IMR-90 (cell line): ENCODE data around the gene PATJ. TPM values are rescaled to one million over a fixed set of nuclear protein-coding genes. Genes with fewer than 3 reads are reported as not detected.

Experiments used
- ATAC-seq: fragments of 200-7000 bp; cut with Tn5 transposase; 2 replicates; pipeline ENCODE4 v1.9.1; 2020; ENCODE audit warnings: low read depth, mild to moderate bottlenecking, moderate library complexity
- BruUV-seq: library from RNA; stranded (reverse); fragments of 400-500 nt; replicated peaks from 2 replicates; lab custom pipeline; 2021; lab: Mats Ljungman, UMichigan
- CTCF ChIA-PET: fragments of 300-600 bp; formaldehyde crosslinking; extraction: SDS; loops from one replicate; lab custom pipeline; 2021; ENCODE audit warnings: antibody characterized with exemption; lab: Yijun Ruan, JAX
- POLR2A ChIA-PET: fragments of 300-600 bp; sonication (Branson Sonifier 250); formaldehyde crosslinking; loops from one replicate; lab custom pipeline; 2022; ENCODE audit warnings: antibody characterized with exemption; ENCODE audit not compliant: unreplicated experiment; lab: Charles Lee
- DNase-seq: peaks from one replicate; pipeline ENCODE4 v3.0.0; 2013
- H2AFZ ChIP-seq: replicated peaks from 2 replicates; pipeline ENCODE3; 2013; ENCODE audit warnings: low read length, mild to moderate bottlenecking; ENCODE audit not compliant: poor library complexity
- H2AK5ac ChIP-seq: 2 replicates; pipeline ENCODE4 v1.6.1; 2013; ENCODE audit warnings: low read depth, low read length, inconsistent platforms
- H2AK9ac ChIP-seq: replicated peaks from 2 replicates; pipeline ENCODE3; 2013; ENCODE audit warnings: mild to moderate bottlenecking, low read depth, low read length, moderate library complexity; ENCODE audit not compliant: poor library complexity
- H2BK120ac ChIP-seq: 2 replicates; pipeline ENCODE4 v1.6.1; 2013; ENCODE audit warnings: low read depth, low read length, inconsistent platforms
- H2BK15ac ChIP-seq: 3 replicates; pipeline ENCODE4 v1.6.1; 2013; ENCODE audit warnings: low read depth, low read length, inconsistent platforms
- H2BK20ac ChIP-seq: 2 replicates; pipeline ENCODE4 v1.6.1; 2013; ENCODE audit warnings: low read depth, mild to moderate bottlenecking, inconsistent platforms, low read length, moderate library complexity
- H2BK5ac ChIP-seq: 2 replicates; pipeline ENCODE4 v1.6.1; 2013; ENCODE audit warnings: mild to moderate bottlenecking, low read depth, low read length, inconsistent platforms; ENCODE audit not compliant: poor library complexity, severe bottlenecking
- H3K14ac ChIP-seq: replicated peaks from 2 replicates; pipeline ENCODE4 v1.6.1; 2013; ENCODE audit warnings: low read depth, low read length, inconsistent platforms
- H3K18ac ChIP-seq: 2 replicates; pipeline ENCODE4 v1.6.1; 2013; ENCODE audit warnings: low read depth, low read length, control low read depth
- H3K23ac ChIP-seq: 2 replicates; pipeline ENCODE4 v1.6.1; 2013; ENCODE audit warnings: low read depth, low read length, inconsistent platforms
- H3K27ac ChIP-seq: 2 replicates; pipeline ENCODE4 v1.5.1; 2013; ENCODE audit warnings: mild to moderate bottlenecking, control low read depth, low read length; ENCODE audit not compliant: insufficient read depth
- H3K27me3 ChIP-seq: 2 replicates; pipeline ENCODE4 v1.6.1; 2013; ENCODE audit warnings: low read length; ENCODE audit not compliant: control insufficient read depth, insufficient read depth
- H3K36me3 ChIP-seq: 2 replicates; pipeline ENCODE4 v1.6.1; 2013; ENCODE audit warnings: low read length, mixed read lengths; ENCODE audit not compliant: control insufficient read depth, insufficient read depth
- H3K4ac ChIP-seq: 2 replicates; pipeline ENCODE4 v1.6.1; 2013; ENCODE audit warnings: low read depth, low read length, inconsistent platforms
- H3K4me1 ChIP-seq: 2 replicates; pipeline ENCODE4 v1.6.1; 2013; ENCODE audit warnings: low read length, mixed read lengths; ENCODE audit not compliant: control insufficient read depth, insufficient read depth
- H3K4me2 ChIP-seq: 2 replicates; pipeline ENCODE4 v1.6.1; 2013; ENCODE audit warnings: low read depth, mild to moderate bottlenecking, control low read depth, low read length, moderate library complexity
- H3K4me3 ChIP-seq: 2 replicates; pipeline ENCODE4 v1.5.1; 2013; ENCODE audit warnings: low read depth, mild to moderate bottlenecking, control low read depth, low read length, moderate library complexity; ENCODE audit not compliant: insufficient read depth
- H3K56ac ChIP-seq: 2 replicates; pipeline ENCODE4 v1.6.1; 2013; ENCODE audit warnings: low read length, inconsistent platforms; ENCODE audit not compliant: insufficient read depth; ENCODE audit errors: extremely low read depth
- H3K79me1 ChIP-seq, 2 experiments: 2 replicates each; pipeline ENCODE4 v1.6.1; 2013; ENCODE audit warnings: low read length in 2 of 2, inconsistent platforms in 1 of 2, low read depth in 1 of 2
- H3K9ac ChIP-seq: 2 replicates; pipeline ENCODE4 v1.6.1; 2013; ENCODE audit warnings: low read depth, low read length, control low read depth
- H3K9me1 ChIP-seq: 2 replicates; pipeline ENCODE4 v1.6.1; 2013; ENCODE audit warnings: low read length, inconsistent platforms; ENCODE audit not compliant: insufficient read depth
- H3K9me3 ChIP-seq: 2 replicates; pipeline ENCODE4 v1.6.1; 2013; ENCODE audit warnings: low read length; ENCODE audit not compliant: control insufficient read depth, insufficient read depth
- H4K20me1 ChIP-seq: 2 replicates; pipeline ENCODE4 v1.6.1; 2013; ENCODE audit warnings: low read length, inconsistent platforms; ENCODE audit not compliant: insufficient read depth
- H4K5ac ChIP-seq: 2 replicates; pipeline ENCODE4 v1.6.1; 2013; ENCODE audit warnings: mild to moderate bottlenecking, low read depth, low read length, control low read depth
- H4K8ac ChIP-seq, 2 experiments: 2 replicates each; pipeline ENCODE4 v1.6.1; 2013; ENCODE audit warnings: low read depth in 2 of 2, low read length in 2 of 2, control low read depth in 1 of 2, inconsistent platforms in 1 of 2
- H4K91ac ChIP-seq: 2 replicates; pipeline ENCODE4 v1.6.1; 2013; ENCODE audit warnings: low read depth, low read length, inconsistent platforms; ENCODE audit not compliant: insufficient read depth
- BHLHE40 ChIP-seq: fragments of 150-350 bp; IDR thresholded peaks from 2 replicates; pipeline ENCODE4 v1.6.1; 2016; ENCODE audit warnings: mild to moderate bottlenecking, low read depth, low read length
- CEBPB ChIP-seq: IDR thresholded peaks from 2 replicates; pipeline ENCODE4 v1.6.1; 2012; ENCODE audit warnings: low read depth, low read length, improper control_type of control experiment
- FOS ChIP-seq: fragments of 150-350 bp; IDR thresholded peaks from 2 replicates; pipeline ENCODE4 v1.6.1; 2016; ENCODE audit warnings: low read depth, low read length
- MAFK ChIP-seq: IDR thresholded peaks from 2 replicates; pipeline ENCODE4 v1.6.1; 2012; ENCODE audit warnings: low read depth, low read length, improper control_type of control experiment
- RAD21 ChIP-seq: IDR thresholded peaks from 2 replicates; pipeline ENCODE4 v1.6.1; 2012; ENCODE audit warnings: low read length, improper control_type of control experiment
- RCOR1 ChIP-seq: IDR thresholded peaks from 2 replicates; pipeline ENCODE4 v1.6.1; 2012; ENCODE audit warnings: mild to moderate bottlenecking, low read length, improper control_type of control experiment; ENCODE audit not compliant: insufficient replicate concordance
- RFX5 ChIP-seq: IDR thresholded peaks from 2 replicates; pipeline ENCODE4 v1.8.0; 2012; ENCODE audit warnings: low read depth, mild to moderate bottlenecking, low read length, moderate library complexity
- SMC3 ChIP-seq: fragments of 150-350 bp; IDR thresholded peaks from 2 replicates; pipeline ENCODE4 v1.6.1; 2016; ENCODE audit warnings: low read depth, mild to moderate bottlenecking, antibody characterized with exemption, low read length, moderate library complexity
- whole genome bisulfite sequencing, 2 experiments: methylation state at CpG; one replicate each; pipeline versions ENCODE4 v1.1.5 to v1.1.7; 2013; ENCODE audit warnings: missing lambda C conversion rate in 2 of 2; ENCODE audit not compliant: insufficient read length in 1 of 2; ENCODE audit errors: extremely low coverage in 2 of 2; 5-methylcytosine and 5-hydroxymethylcytosine counted together
- dilution Hi-C: fragments of 300-500 bp; cut with HindIII; formaldehyde crosslinking; loops from one replicate; pipeline ENCODE4 v1.14.3; 2018; ENCODE audit warnings: low sequenced_read_pairs; ENCODE audit not compliant: unreplicated experiment
- in situ Hi-C: fragments of 300-500 bp; cut with MboI; formaldehyde crosslinking; loops from 3 replicates; pipeline ENCODE4 v1.14.3; 2019; ENCODE audit warnings: low sequenced_read_pairs, inconsistent platforms, mixed read lengths
- intact Hi-C: fragments of 100-400 bp; cut with micrococcal nuclease; formaldehyde crosslinking; loops from 2 replicates; pipeline ENCODE4 v1.10.0; 2022
- polyA plus RNA-seq, 3 experiments: library from polyadenylated mRNA; depleted of rRNA; stranded (reverse); fragments of >200 nt; gene quantifications; 2 replicates each; pipeline ENCODE4 v1.2.3, GENCODE V29; 2012; ENCODE audit warnings: low replicate concordance in 1 of 3
- total RNA-seq: library from RNA; depleted of rRNA; stranded (reverse); fragments of >200 nt; gene quantifications from 2 replicates; pipeline ENCODE4 v1.2.3, GENCODE V29; 2012
- TF ChIP-seq, protein P1 (sequence below): fragments of 150-350 bp; IDR thresholded peaks from 2 replicates; pipeline ENCODE4 v1.6.1; 2016; ENCODE audit warnings: low read depth, mild to moderate bottlenecking, low read length, moderate library complexity, borderline replicate concordance
- TF ChIP-seq, protein P2 (sequence below): fragments of 150-350 bp; IDR thresholded peaks from 2 replicates; pipeline ENCODE4 v1.6.1; 2017; ENCODE audit warnings: mild to moderate bottlenecking, antibody characterized with exemption, low read length, low read depth

PATJ gene
- total and polyA plus RNA-seq, 2 of the 4 experiments (the other 2 are of a cell fraction), result 2.0 to 3.4 TPM

DNA sequence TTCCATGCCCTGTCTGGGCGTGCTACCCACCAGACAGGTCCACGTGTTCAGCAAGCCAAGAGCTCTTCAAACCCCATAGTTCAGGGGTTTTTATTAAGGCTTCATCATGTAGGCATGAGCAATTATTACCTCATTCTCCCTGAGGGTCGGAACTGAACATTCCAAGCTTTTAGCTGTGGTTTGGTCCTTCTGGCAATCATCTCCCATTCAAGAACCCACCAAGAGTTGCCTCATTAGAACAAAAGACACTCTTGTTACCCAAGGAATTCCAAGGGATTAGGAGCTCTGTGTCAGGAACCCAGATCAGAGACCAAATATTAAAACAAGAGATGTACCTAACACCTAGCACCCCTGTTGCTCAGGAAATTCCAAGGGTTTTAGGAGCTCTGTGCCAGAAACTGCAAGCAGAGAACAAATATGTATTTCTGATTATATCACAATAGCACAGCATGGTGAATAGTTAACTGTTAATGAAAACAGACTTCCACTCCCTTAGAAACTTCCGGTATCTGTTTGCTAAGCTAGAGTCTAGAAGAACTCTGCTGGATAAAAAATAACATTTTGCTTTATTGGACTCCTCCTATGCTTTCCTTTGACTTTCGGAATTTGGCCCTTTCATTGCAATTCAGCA is 251.2 kb downstream of the PATJ start:
- TF ChIP-seq, protein P1, sequence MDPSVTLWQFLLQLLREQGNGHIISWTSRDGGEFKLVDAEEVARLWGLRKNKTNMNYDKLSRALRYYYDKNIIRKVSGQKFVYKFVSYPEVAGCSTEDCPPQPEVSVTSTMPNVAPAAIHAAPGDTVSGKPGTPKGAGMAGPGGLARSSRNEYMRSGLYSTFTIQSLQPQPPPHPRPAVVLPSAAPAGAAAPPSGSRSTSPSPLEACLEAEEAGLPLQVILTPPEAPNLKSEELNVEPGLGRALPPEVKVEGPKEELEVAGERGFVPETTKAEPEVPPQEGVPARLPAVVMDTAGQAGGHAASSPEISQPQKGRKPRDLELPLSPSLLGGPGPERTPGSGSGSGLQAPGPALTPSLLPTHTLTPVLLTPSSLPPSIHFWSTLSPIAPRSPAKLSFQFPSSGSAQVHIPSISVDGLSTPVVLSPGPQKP, result no peak
- TF ChIP-seq RAD21 (no peak), MAFK (no peak), FOS (no peak), SMC3 (no peak), CEBPB (no peak), BHLHE40 (no peak), RCOR1 (no peak), RFX5 (no peak)
- TF ChIP-seq, protein P2, sequence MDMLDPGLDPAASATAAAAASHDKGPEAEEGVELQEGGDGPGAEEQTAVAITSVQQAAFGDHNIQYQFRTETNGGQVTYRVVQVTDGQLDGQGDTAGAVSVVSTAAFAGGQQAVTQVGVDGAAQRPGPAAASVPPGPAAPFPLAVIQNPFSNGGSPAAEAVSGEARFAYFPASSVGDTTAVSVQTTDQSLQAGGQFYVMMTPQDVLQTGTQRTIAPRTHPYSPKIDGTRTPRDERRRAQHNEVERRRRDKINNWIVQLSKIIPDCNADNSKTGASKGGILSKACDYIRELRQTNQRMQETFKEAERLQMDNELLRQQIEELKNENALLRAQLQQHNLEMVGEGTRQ, result no peak
- intact Hi-C loops, result no loop called here
- Histone ChIP-seq H2BK120ac (no peak overlapping the region), H3K9ac (no peak overlapping the region), H3K9me3 (no peaks in the 10 kb centered on the region), H3K27ac (no peak overlapping the region), H3K18ac (no peak overlapping the region), H3K36me3 (no peaks in the 10 kb centered on the region), H3K23ac (no peak overlapping the region), H2BK5ac (no peak overlapping the region), H3K14ac (no peak overlapping the region), H4K8ac (no peak overlapping the region), H3K4me2 (no peak overlapping the region), H3K27me3 (no peaks in the 10 kb centered on the region), H3K9me1 (no peaks in the 10 kb centered on the region), H3K79me1 (no peaks in the 10 kb centered on the region), H2BK20ac (no peak overlapping the region), H2AFZ (no peak overlapping the region), H2BK15ac (no peak overlapping the region), H2AK5ac (no peak overlapping the region), H3K56ac (no peak overlapping the region), H3K4me1 (no peaks in the 10 kb centered on the region), H4K20me1 (no peaks in the 10 kb centered on the region), H3K4ac (no peak overlapping the region), H4K5ac (no peak overlapping the region), H2AK9ac (no peak overlapping the region), H3K4me3 (no peak overlapping the region), H4K91ac (no peak overlapping the region)
- BruUV-seq, result no TSS peak
- in situ Hi-C loops, result no loop called here
- ChIA-PET CTCF (no interaction called here), POLR2A (no interaction called here)
- DNase-seq, result no peak
- 67% methylated on average over 2 of the region's 5 CpGs; no CpG with 5 or more reads in 1 of the 2 experiments for WGBS, 2 experiments
- no peak for ATAC-seq
- dilution Hi-C loops, result no loop called here
